CD4-positive, alpha-beta T cell (primary cell): Measurements from ENCODE around the gene PPP1R13B. TPM values are rescaled to one million over a fixed set of nuclear protein-coding genes. Genes with fewer than 3 reads are reported as not detected.

Experiments used
- ATAC-seq: fragments of 200-7000 bp; cut with Tn5 transposase; one replicate; pipeline ENCODE4 v1.10.0; 2022; ENCODE audit warnings: mild to moderate bottlenecking; ENCODE audit not compliant: poor library complexity
- CTCF ChIA-PET: fragments of 350-600 bp; sonication (Branson Sonifier 250); formaldehyde crosslinking; loops from one replicate; lab custom pipeline; 2021; ENCODE audit warnings: antibody characterized with exemption, inconsistent platforms; lab: Charles Lee
- POLR2A ChIA-PET: fragments of 350-600 bp; sonication (Branson Sonifier 250); formaldehyde crosslinking; loops from one replicate; lab custom pipeline; 2021; ENCODE audit warnings: antibody characterized with exemption, inconsistent platforms; lab: Charles Lee
- DNase-seq, 14 experiments: peaks; one replicate each; pipeline ENCODE4 v3.0.0-alpha.2; 2013 to 2020; ENCODE audit warnings: mixed read lengths in 2 of 14
- H3K27ac ChIP-seq, 2 donors: one replicate each; pipeline versions ENCODE4 v1.5.1 to v1.7.0; 2013; ENCODE audit warnings: low read length in 2 of 2, low read depth in 1 of 2, mild to moderate bottlenecking in 1 of 2
- H3K27me3 ChIP-seq, 2 experiments: 1 replicate in 1 of 2; 2 replicates in 1 of 2; pipeline versions ENCODE4 v1.6.1 to v1.7.0; 2013; ENCODE audit warnings: low read length in 2 of 2, control low read depth in 1 of 2, mild to moderate bottlenecking in 1 of 2, moderate library complexity in 1 of 2; ENCODE audit not compliant: insufficient read depth in 2 of 2, control insufficient read depth in 1 of 2
- H3K36me3 ChIP-seq: one replicate; pipeline ENCODE4 v1.6.1; 2013; ENCODE audit warnings: low read length, control low read depth; ENCODE audit not compliant: insufficient read depth
- H3K4me1 ChIP-seq: one replicate; pipeline ENCODE4 v1.6.1; 2013; ENCODE audit warnings: low read length, control low read depth; ENCODE audit not compliant: insufficient read depth
- H3K4me3 ChIP-seq: one replicate; pipeline ENCODE4 v1.5.1; 2013; ENCODE audit warnings: mild to moderate bottlenecking, low read length, moderate library complexity
- H3K9me3 ChIP-seq, 2 experiments: 1 replicate in 1 of 2; 2 replicates in 1 of 2; pipeline versions ENCODE4 v1.6.1 to v1.7.0; 2013; ENCODE audit warnings: low read length in 2 of 2, mild to moderate bottlenecking in 2 of 2, control low read depth in 1 of 2, moderate library complexity in 1 of 2; ENCODE audit not compliant: control insufficient read depth in 1 of 2, insufficient read depth in 1 of 2
- H3K27ac Mint-ChIP-seq: one replicate; pipeline ENCODE4 v1.8.0; 2020; ENCODE audit warnings: mixed read lengths
- H3K27me3 Mint-ChIP-seq: one replicate; pipeline ENCODE4 v1.8.0; 2021; ENCODE audit warnings: mixed read lengths
- H3K36me3 Mint-ChIP-seq: one replicate; pipeline ENCODE4 v1.8.0; 2021; ENCODE audit warnings: low read depth, mixed read lengths
- H3K4me1 Mint-ChIP-seq: one replicate; pipeline ENCODE4 v1.8.0; 2021; ENCODE audit warnings: low read depth, mixed read lengths
- H3K4me3 Mint-ChIP-seq: one replicate; pipeline ENCODE4 v1.8.0; 2020; ENCODE audit warnings: mild to moderate bottlenecking, mixed read lengths
- H3K9me3 Mint-ChIP-seq: one replicate; pipeline ENCODE4 v1.8.0; 2020; ENCODE audit warnings: mixed read lengths
- CTCF ChIP-seq: fragments of 200-600 bp; IDR thresholded peaks from one replicate; pipeline ENCODE4 v1.8.0; 2022; ENCODE audit warnings: antibody characterized with exemption, mild to moderate bottlenecking
- intact Hi-C, 2 experiments: fragments of 100-400 bp; cut with DNase I in 1 of 2; cut with micrococcal nuclease in 1 of 2; formaldehyde crosslinking; loops; one replicate each; pipeline versions ENCODE4 v1.15.1 to v1.9.0; 2023 to 2025; cut with DNase I, micrococcal nuclease
- total RNA-seq, 174 experiments: library from RNA in 2 of 174; stranded (reverse) in 2 of 174; gene quantifications; one replicate each; pipeline ENCODE4 v1.2.3 and lab custom pipeline; 2021 to 2026

PPP1R13B gene
- total RNA-seq, 2 experiments from 2014 or later: 14.3 to 14.4 TPM

DNA sequence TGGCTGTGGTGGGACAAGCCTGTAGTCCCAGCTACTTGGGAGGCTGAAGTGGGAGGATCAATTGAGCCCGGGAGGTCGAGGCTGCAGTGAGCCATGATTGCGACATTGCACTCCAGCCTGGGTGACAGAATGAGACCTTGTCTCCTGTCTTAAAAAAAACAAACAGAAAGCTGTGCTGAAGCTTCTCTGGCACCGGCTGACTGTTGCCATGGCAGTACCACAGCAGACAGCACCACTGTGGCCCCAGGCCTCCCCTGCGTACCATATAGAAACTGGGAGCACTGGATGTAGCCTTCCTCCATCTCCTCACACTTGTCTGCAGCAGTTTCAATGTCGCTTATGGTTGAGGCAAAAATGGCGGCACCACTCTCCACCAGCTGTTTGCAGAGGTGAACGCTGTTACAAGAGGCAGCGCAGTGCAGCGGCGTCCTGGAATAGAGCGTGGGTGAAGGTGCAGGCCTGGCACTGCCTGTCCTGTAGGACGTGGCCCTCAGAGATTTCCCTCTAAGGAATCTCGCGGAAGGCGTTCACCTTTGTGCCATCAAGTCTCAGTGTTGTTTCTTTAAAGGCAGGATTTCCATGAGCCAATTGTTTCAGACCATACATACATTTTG lies 109.8 kb downstream of the PPP1R13B start:
- Mint-ChIP-seq H3K4me1 (no peaks in the 10 kb centered on the region), H3K9me3 (no peaks in the 10 kb centered on the region), H3K27ac (no peak overlapping the region), H3K27me3 (no peaks in the 10 kb centered on the region), H3K4me3 (no peak overlapping the region), H3K36me3 (peaks cover 52% of the 10 kb centered on the region)
- DNase-seq (no peak), ATAC-seq (no peak)
- ChIA-PET POLR2A (no interaction called here), CTCF (no interaction called here)
- H3K4me1 ChIP-seq: no peaks in the 10 kb centered on the region
- no peak overlapping the region for H3K4me3 ChIP-seq
- no peak for TF ChIP-seq CTCF
- intact Hi-C loops: no loop called here
- no peaks in the 10 kb centered on the region for H3K27me3 ChIP-seq
- H3K36me3 ChIP-seq: peaks cover 40% of the 10 kb centered on the region
- no peak overlapping the region for H3K27ac ChIP-seq
- no peaks in the 10 kb centered on the region for H3K9me3 ChIP-seq

DNA sequence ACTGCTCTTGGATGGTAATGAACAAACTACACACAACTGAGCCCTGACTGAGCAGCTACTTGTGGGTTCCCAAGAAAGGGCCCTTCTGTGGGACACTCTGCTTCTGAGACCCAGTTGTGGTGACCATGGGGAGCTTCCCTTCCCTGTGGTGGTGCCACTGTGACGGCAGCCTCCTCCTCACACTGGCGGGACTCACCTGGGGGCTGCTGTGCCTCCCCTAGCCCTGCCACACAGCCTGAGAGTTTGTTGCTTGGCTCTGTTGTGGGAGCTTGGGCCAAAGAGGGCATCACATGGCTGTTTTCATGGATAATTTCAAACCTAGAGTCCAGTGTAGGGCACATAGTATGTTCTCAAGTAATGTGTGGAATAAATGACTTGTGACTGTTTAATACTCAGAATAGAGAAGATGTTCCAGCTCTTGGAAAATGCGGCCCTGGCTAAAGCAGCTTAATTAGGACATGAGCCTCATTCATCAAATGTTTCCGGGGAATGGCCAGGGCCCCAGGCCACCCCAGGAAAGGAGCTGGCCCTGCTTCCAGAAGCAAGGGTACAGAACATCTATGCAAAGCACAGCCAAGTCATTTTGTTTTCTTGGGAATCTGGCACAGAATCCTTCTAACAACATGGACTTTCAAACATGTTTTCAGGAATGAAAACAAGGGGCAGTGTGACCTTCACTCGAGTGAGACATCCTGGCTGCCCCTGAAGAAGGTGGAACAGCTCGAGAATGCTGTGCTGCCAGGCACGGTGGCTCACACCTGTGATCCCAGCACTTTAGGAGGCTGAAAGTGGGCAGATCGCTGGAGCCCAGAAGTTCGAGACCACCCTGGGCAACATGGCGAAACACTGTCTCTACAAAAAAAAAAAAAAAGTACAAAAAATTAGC lies 110.6 kb downstream of the PPP1R13B start:
- Mint-ChIP-seq H3K27ac (no peak overlapping the region), H3K4me3 (no peak overlapping the region), H3K4me1 (no peaks in the 10 kb centered on the region), H3K9me3 (no peaks in the 10 kb centered on the region), H3K27me3 (no peaks in the 10 kb centered on the region), H3K36me3 (peaks cover 52% of the 10 kb centered on the region)
- H3K9me3 ChIP-seq: no peaks in the 10 kb centered on the region
- no peaks in the 10 kb centered on the region for H3K27me3 ChIP-seq
- DNase-seq (no peak), ATAC-seq (no peak)
- H3K36me3 ChIP-seq: peaks cover 40% of the 10 kb centered on the region
- no peaks in the 10 kb centered on the region for H3K4me1 ChIP-seq
- no peak for TF ChIP-seq CTCF
- H3K27ac ChIP-seq: no peak overlapping the region
- H3K4me3 ChIP-seq: no peak overlapping the region
- intact Hi-C loops: no loop called here
- CTCF ChIA-PET: no interaction called here
- POLR2A ChIA-PET: no interaction called here

GRCh38 chr14:103735815-103736545 lies 111.4 kb downstream of the PPP1R13B start:
- Histone ChIP-seq H3K27me3 (no peaks in the 10 kb centered on the region), H3K4me1 (no peaks in the 10 kb centered on the region), H3K9me3 (no peaks in the 10 kb centered on the region), H3K4me3 (no peak overlapping the region), H3K27ac (no peak overlapping the region), H3K36me3 (peaks cover 37% of the 10 kb centered on the region)
- no peak for DNase-seq
- TF ChIP-seq CTCF: no peak
- Mint-ChIP-seq H3K36me3 (peaks cover 47% of the 10 kb centered on the region), H3K27me3 (no peaks in the 10 kb centered on the region), H3K4me1 (no peaks in the 10 kb centered on the region), H3K4me3 (no peak overlapping the region), H3K9me3 (no peaks in the 10 kb centered on the region), H3K27ac (no peak overlapping the region)
- CTCF ChIA-PET: no interaction called here
- intact Hi-C loops: no loop called here
- POLR2A ChIA-PET: no interaction called here
- no peak for ATAC-seq
